CD8-positive, alpha-beta memory T cell (primary cell): ENCODE results near the gene KL. TPM values are rescaled to one million over a fixed set of nuclear protein-coding genes. Genes with fewer than 3 reads are reported as not detected.

Experiments
- CTCF ChIA-PET: fragments of 350-600 bp; sonication (Branson Sonifier 250); formaldehyde crosslinking; loops from one replicate; lab custom pipeline; 2021; ENCODE audit warnings: antibody characterized with exemption; lab: Charles Lee
- POLR2A ChIA-PET: fragments of 350-600 bp; sonication (Branson Sonifier 250); formaldehyde crosslinking; loops from one replicate; lab custom pipeline; 2021; ENCODE audit warnings: antibody characterized with exemption; lab: Charles Lee
- DNase-seq, 5 donors: peaks; one replicate each; pipeline versions ENCODE4 v3.0.0 to v3.0.0-alpha.2; 2020 to 2022; ENCODE audit warnings: mixed read lengths in 1 of 5
- H3K27ac ChIP-seq: one replicate; pipeline ENCODE4 v1.7.0; 2013; ENCODE audit warnings: low read depth, mild to moderate bottlenecking, low read length, moderate library complexity
- H3K27me3 ChIP-seq: 2 replicates; pipeline ENCODE4 v1.7.0; 2013; ENCODE audit warnings: low read length, mild to moderate bottlenecking; ENCODE audit not compliant: insufficient read depth, poor library complexity, severe bottlenecking
- H3K36me3 ChIP-seq: 2 replicates; pipeline ENCODE4 v1.7.0; 2013; ENCODE audit warnings: mild to moderate bottlenecking, low read length, moderate library complexity; ENCODE audit not compliant: insufficient read depth
- H3K4me1 ChIP-seq: 2 replicates; pipeline ENCODE4 v1.7.0; 2013; ENCODE audit warnings: mild to moderate bottlenecking, low read length, moderate library complexity; ENCODE audit not compliant: insufficient read depth
- H3K4me3 ChIP-seq: 2 replicates; pipeline ENCODE4 v1.7.0; 2013; ENCODE audit warnings: mild to moderate bottlenecking, low read length
- H3K9me3 ChIP-seq: 2 replicates; pipeline ENCODE4 v1.7.0; 2013; ENCODE audit warnings: mild to moderate bottlenecking, low read length
- H3K27ac Mint-ChIP-seq, 8 donors: one replicate each; pipeline ENCODE4 v1.8.0; 2020 to 2021; ENCODE audit warnings: mixed read lengths in 8 of 8, mild to moderate bottlenecking in 6 of 8, inconsistent platforms in 3 of 8, moderate library complexity in 3 of 8
- H3K27me3 Mint-ChIP-seq, 2 donors: one replicate each; pipeline ENCODE4 v1.8.0; 2020 to 2021; ENCODE audit warnings: mixed read lengths in 2 of 2, mild to moderate bottlenecking in 1 of 2, moderate library complexity in 1 of 2
- H3K36me3 Mint-ChIP-seq, 3 donors: one replicate each; pipeline ENCODE4 v1.8.0; 2020 to 2021; ENCODE audit warnings: mixed read lengths in 3 of 3, inconsistent platforms in 1 of 3, mild to moderate bottlenecking in 1 of 3
- H3K4me1 Mint-ChIP-seq, 3 donors: one replicate each; pipeline ENCODE4 v1.8.0; 2020 to 2021; ENCODE audit warnings: mixed read lengths in 3 of 3, inconsistent platforms in 1 of 3, mild to moderate bottlenecking in 1 of 3
- H3K4me3 Mint-ChIP-seq, 7 donors: one replicate each; pipeline ENCODE4 v1.8.0; 2020 to 2021; ENCODE audit warnings: mixed read lengths in 7 of 7, mild to moderate bottlenecking in 6 of 7, moderate library complexity in 4 of 7, inconsistent platforms in 2 of 7
- H3K9me3 Mint-ChIP-seq, 5 donors: one replicate each; pipeline ENCODE4 v1.8.0; 2020 to 2022; ENCODE audit warnings: mixed read lengths in 5 of 5, mild to moderate bottlenecking in 3 of 5, moderate library complexity in 2 of 5, inconsistent platforms in 1 of 5
- polyA plus RNA-seq: library from polyadenylated mRNA; unstranded; fragments of 300-500 nt; fragmentation: Illumina TruSeq; gene quantifications from one replicate; pipeline ENCODE4 v1.2.3, GENCODE V29; 2021
- total RNA-seq, 2 experiments: library from RNA; stranded (reverse); gene quantifications; one replicate each; pipeline ENCODE4 v1.2.3, GENCODE V29; 2021

Gene KL
- total RNA-seq (under 1 TPM; 0.20 to 0.35 TPM), polyA plus RNA-seq (not detected)

DNA sequence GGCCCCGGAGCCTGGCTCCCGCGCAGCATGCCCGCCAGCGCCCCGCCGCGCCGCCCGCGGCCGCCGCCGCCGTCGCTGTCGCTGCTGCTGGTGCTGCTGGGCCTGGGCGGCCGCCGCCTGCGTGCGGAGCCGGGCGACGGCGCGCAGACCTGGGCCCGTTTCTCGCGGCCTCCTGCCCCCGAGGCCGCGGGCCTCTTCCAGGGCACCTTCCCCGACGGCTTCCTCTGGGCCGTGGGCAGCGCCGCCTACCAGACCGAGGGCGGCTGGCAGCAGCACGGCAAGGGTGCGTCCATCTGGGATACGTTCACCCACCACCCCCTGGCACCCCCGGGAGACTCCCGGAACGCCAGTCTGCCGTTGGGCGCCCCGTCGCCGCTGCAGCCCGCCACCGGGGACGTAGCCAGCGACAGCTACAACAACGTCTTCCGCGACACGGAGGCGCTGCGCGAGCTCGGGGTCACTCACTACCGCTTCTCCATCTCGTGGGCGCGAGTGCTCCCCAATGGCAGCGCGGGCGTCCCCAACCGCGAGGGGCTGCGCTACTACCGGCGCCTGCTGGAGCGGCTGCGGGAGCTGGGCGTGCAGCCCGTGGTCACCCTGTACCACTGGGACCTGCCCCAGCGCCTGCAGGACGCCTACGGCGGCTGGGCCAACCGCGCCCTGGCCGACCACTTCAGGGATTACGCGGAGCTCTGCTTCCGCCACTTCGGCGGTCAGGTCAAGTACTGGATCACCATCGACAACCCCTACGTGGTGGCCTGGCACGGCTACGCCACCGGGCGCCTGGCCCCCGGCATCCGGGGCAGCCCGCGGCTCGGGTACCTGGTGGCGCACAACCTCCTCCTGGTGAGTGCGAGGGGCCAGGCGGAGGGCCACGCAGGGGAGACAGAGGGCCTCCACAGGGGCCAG lies at the start of gene KL:
KL (plus strand) TSS at position 10 of the 909 bp plus-strand sequence; CDS start at position 28, 18 bp downstream.
- DNase-seq: peak in 2 of 5 donors; percentile 17 to 44
- H3K9me3 ChIP-seq: no peaks in the 10 kb centered on the region
- H3K36me3 ChIP-seq: no peaks in the 10 kb centered on the region
- peaks cover 14% of the 10 kb centered on the region for H3K27me3 ChIP-seq
- Mint-ChIP-seq H3K27me3 (peaks cover 46 to 68% of the 10 kb centered on the region in 2 donors), H3K27ac (peak within 1 kb of the TSS in 1 of 8 donors; percentile 54), H3K4me1 (peaks cover 10 to 21% (median 16%) of the 10 kb centered on the region in 3 donors), H3K4me3 (peak within 1 kb of the TSS; percentile 8 to 79 (median 70)), H3K9me3 (peaks cover 0 to 4% (median 0%) of the 10 kb centered on the region in 5 donors), H3K36me3 (no peaks in the 10 kb centered on the region)
- no peaks in the 10 kb centered on the region for H3K4me1 ChIP-seq
- no peak within 1 kb of the TSS for H3K27ac ChIP-seq
- peak within 1 kb of the TSS; percentile 12 for H3K4me3 ChIP-seq
- POLR2A ChIA-PET: no interaction called here
- CTCF ChIA-PET: no interaction called here

DNA sequence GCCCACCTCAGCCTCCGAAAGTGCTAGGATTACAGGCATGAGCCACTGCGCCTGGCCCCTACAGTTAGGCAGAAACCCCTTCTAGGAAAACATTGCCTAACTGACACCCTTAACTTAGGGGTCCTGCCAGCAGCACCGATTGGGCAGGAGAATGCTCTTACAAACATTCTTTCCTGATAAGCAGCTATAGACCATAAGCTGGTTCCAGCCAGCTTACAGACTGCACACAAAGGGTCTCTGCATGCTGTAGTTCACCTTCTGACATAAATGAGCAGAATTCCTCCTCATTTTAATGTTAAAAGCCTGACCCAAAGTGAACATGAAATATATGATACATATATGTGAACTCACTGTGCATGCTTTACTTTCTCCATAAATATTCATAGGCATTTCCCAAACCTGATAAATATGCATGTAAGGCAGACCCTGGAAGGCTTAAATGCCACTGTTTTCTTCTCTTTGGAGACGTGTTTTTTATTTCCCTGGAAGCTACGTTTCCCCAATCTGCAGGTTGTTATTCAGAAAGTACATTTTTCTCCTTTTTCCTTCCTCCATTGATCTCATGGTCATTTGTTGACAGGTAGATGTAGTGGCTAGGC lies 48.5 kb upstream of the KL start:
- Mint-ChIP-seq H3K9me3 (peaks cover 0 to 2% (median 0%) of the 10 kb centered on the region in 5 donors), H3K27ac (no peak overlapping the region), H3K36me3 (no peaks in the 10 kb centered on the region), H3K4me3 (no peak overlapping the region), H3K27me3 (peaks cover 0 to 2% of the 10 kb centered on the region in 2 donors), H3K4me1 (peaks cover 4 to 9% (median 6%) of the 10 kb centered on the region in 3 donors)
- Histone ChIP-seq H3K27ac (no peak overlapping the region), H3K4me1 (no peaks in the 10 kb centered on the region), H3K9me3 (no peaks in the 10 kb centered on the region), H3K27me3 (no peaks in the 10 kb centered on the region), H3K4me3 (no peak overlapping the region), H3K36me3 (no peaks in the 10 kb centered on the region)
- no peak for DNase-seq
- ChIA-PET CTCF (no interaction called here), POLR2A (no interaction called here)

GRCh38 chr13:32968316-32968715 lies 47.9 kb upstream of the KL start:
- Histone ChIP-seq H3K4me1 (no peaks in the 10 kb centered on the region), H3K9me3 (no peaks in the 10 kb centered on the region), H3K4me3 (no peak overlapping the region), H3K27ac (no peak overlapping the region), H3K27me3 (no peaks in the 10 kb centered on the region), H3K36me3 (no peaks in the 10 kb centered on the region)
- ChIA-PET POLR2A (no interaction called here), CTCF (no interaction called here)
- Mint-ChIP-seq H3K27ac (no peak overlapping the region), H3K27me3 (peaks cover 0 to 2% of the 10 kb centered on the region in 2 donors), H3K4me1 (peaks cover 4 to 9% (median 6%) of the 10 kb centered on the region in 3 donors), H3K36me3 (no peaks in the 10 kb centered on the region), H3K4me3 (no peak overlapping the region), H3K9me3 (peaks cover 0 to 2% (median 0%) of the 10 kb centered on the region in 5 donors)
- DNase-seq: no peak

GRCh38 chr13:32968793-32969192 lies 47.4 kb upstream of the KL start:
- H3K36me3 ChIP-seq: no peaks in the 10 kb centered on the region
- Mint-ChIP-seq H3K27ac (no peak overlapping the region), H3K36me3 (no peaks in the 10 kb centered on the region), H3K27me3 (peaks cover 0 to 2% of the 10 kb centered on the region in 2 donors), H3K9me3 (peaks cover 0 to 2% (median 0%) of the 10 kb centered on the region in 5 donors), H3K4me3 (no peak overlapping the region), H3K4me1 (peaks cover 4 to 9% (median 6%) of the 10 kb centered on the region in 3 donors)
- no peak overlapping the region for H3K4me3 ChIP-seq
- H3K27ac ChIP-seq: no peak overlapping the region
- H3K4me1 ChIP-seq: no peaks in the 10 kb centered on the region
- ChIA-PET POLR2A (no interaction called here), CTCF (no interaction called here)
- no peaks in the 10 kb centered on the region for H3K9me3 ChIP-seq
- no peaks in the 10 kb centered on the region for H3K27me3 ChIP-seq
- no peak for DNase-seq

- peak overlapping the region in 1 of 7 donors; percentile 18 for H3K4me3 Mint-ChIP-seq
- Histone ChIP-seq H3K9me3 (no peaks in the 10 kb centered on the region), H3K4me3 (no peak overlapping the region), H3K27ac (no peak overlapping the region), H3K4me1 (no peaks in the 10 kb centered on the region), H3K36me3 (no peaks in the 10 kb centered on the region), H3K27me3 (no peaks in the 10 kb centered on the region)
- peaks cover 0 to 2% (median 0%) of the 10 kb centered on the region in 5 donors for H3K9me3 Mint-ChIP-seq
- H3K27ac Mint-ChIP-seq: peak overlapping the region in 1 of 8 donors; percentile 65
- POLR2A ChIA-PET: no interaction called here
- peaks cover 4 to 9% (median 6%) of the 10 kb centered on the region in 3 donors for H3K4me1 Mint-ChIP-seq
- no peak for DNase-seq
- H3K27me3 Mint-ChIP-seq: peaks cover 0 to 3% of the 10 kb centered on the region in 2 donors
- CTCF ChIA-PET: interaction anchor here (1.2 kb wide), 1 partner anchor 14 kb away, joined by 3 read pairs; no protein-coding TSS in a partner anchor
- H3K36me3 Mint-ChIP-seq: no peaks in the 10 kb centered on the region
These were observed 46.7 kb upstream of the KL start for GRCh38 chr13:32969516-32969941.

DNA sequence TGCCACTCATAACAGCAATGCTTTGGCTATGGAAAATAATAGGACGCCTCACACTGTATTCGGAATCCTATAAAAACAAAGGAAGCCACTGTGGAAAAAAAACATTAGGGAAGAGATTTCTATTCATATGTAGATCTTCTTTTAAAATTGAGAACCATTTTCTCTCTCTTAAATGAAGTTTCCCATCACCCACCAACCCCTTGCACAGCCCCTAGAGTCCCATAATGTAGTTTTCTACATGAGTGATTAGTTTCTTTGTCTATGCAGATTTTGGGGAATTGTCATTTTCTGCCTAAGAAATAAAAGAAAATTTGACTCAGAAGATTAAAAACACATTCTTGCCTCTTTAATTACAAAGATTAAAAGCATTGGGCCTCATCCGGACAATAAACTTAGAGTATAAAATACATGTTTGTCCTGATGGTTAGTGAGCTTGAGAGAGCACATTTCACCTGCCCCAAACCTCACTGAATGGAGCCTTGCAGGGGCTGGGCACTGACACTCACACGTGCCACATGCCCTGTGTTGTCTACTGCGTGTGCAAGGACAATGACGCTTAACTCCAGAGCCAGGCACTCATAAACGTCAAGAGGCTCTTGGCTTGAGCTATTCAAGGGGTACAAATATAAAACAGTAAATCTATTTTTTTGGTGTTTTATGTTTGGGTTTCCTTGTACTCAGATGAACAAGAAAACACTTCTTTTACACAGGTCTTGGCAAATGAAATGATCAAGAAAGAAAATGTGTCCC lies 40.0 kb upstream of the KL start:
- Mint-ChIP-seq H3K4me1 (no peaks in the 10 kb centered on the region), H3K36me3 (no peaks in the 10 kb centered on the region), H3K4me3 (no peak overlapping the region), H3K9me3 (peaks cover 0 to 2% (median 0%) of the 10 kb centered on the region in 5 donors), H3K27ac (no peak overlapping the region), H3K27me3 (peaks cover 0 to 7% of the 10 kb centered on the region in 2 donors)
- Histone ChIP-seq H3K36me3 (no peaks in the 10 kb centered on the region), H3K4me1 (no peaks in the 10 kb centered on the region), H3K27ac (no peak overlapping the region), H3K27me3 (no peaks in the 10 kb centered on the region), H3K9me3 (no peaks in the 10 kb centered on the region), H3K4me3 (no peak overlapping the region)
- ChIA-PET CTCF (no interaction called here), POLR2A (no interaction called here)
- no peak for DNase-seq

DNA sequence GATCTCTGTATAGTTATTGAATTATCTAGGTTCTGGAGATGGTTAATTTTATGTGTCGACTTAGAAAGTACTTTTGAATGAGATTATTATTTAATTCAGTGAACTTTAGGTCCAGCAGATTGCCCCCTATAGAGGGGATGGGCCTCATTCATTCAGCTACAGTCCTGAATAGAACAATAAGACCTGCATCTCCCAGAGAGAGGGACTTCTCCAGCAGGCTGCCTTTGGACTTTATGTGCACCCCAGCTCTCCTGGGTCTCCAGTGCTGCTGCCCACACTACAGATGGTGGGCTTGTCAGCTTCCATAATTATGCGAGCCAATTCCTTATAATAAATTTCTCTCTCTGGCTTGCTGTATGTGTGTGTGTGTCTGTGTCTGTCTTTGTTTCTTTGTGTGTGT lies 39.3 kb upstream of the KL start:
- ChIA-PET CTCF (no interaction called here), POLR2A (no interaction called here)
- no peak for DNase-seq
- H3K27me3 Mint-ChIP-seq: peaks cover 0 to 7% of the 10 kb centered on the region in 2 donors
- no peak overlapping the region for H3K27ac ChIP-seq
- H3K36me3 ChIP-seq: no peaks in the 10 kb centered on the region
- H3K27me3 ChIP-seq: no peaks in the 10 kb centered on the region
- H3K4me1 Mint-ChIP-seq: no peaks in the 10 kb centered on the region
- H3K9me3 ChIP-seq: no peaks in the 10 kb centered on the region
- H3K9me3 Mint-ChIP-seq: peaks cover 0 to 2% (median 0%) of the 10 kb centered on the region in 5 donors
- H3K36me3 Mint-ChIP-seq: no peaks in the 10 kb centered on the region
- no peak overlapping the region for H3K4me3 Mint-ChIP-seq
- no peak overlapping the region for H3K27ac Mint-ChIP-seq
- no peaks in the 10 kb centered on the region for H3K4me1 ChIP-seq
- H3K4me3 ChIP-seq: no peak overlapping the region
